ENCODE data around the gene TRIM9.

The TRIM9 gene

GRCh38 chr14:51093371-51094281, 1.3 kb downstream of the TRIM9 start:
- DNase-seq, result peak; percentile 94

- DNase-seq, result peak; percentile 47
Observed at GRCh38 chr14:51092965-51093364, 1.9 kb downstream of the TRIM9 start.

- DNase-seq, result no peak
Observed at GRCh38 chr14:51089278-51089677, 5.6 kb downstream of the TRIM9 start.

- peak; percentile 82 for DNase-seq
Observed at GRCh38 chr14:51087031-51087441, 7.9 kb downstream of the TRIM9 start.

GRCh38 chr14:51086044-51086443, 8.9 kb downstream of the TRIM9 start:
- DNase-seq, result no peak

- DNase-seq, result no peak
Observed at GRCh38 chr14:51084962-51085361, 9.9 kb downstream of the TRIM9 start.

- no peak for DNase-seq
Observed at GRCh38 chr14:51084507-51084906, 10.4 kb downstream of the TRIM9 start.

- no peak for DNase-seq
Observed at GRCh38 chr14:51082349-51082748, 12.6 kb downstream of the TRIM9 start.

- no peak for DNase-seq
Observed at GRCh38 chr14:51081712-51082111, 13.2 kb downstream of the TRIM9 start.

- no peak for DNase-seq
Observed at GRCh38 chr14:51081209-51081608, 13.7 kb downstream of the TRIM9 start.

- no peak for DNase-seq
Observed at GRCh38 chr14:51080645-51081044, 14.3 kb downstream of the TRIM9 start.

- DNase-seq, result peak; percentile 19
Observed at GRCh38 chr14:51079489-51079888, 15.4 kb downstream of the TRIM9 start.

- no peak for DNase-seq
Observed at GRCh38 chr14:51079085-51079484, 15.8 kb downstream of the TRIM9 start.

GRCh38 chr14:51074701-51075385, 20.1 kb downstream of the TRIM9 start:
- DNase-seq, result no peak

GRCh38 chr14:51073731-51074130, 21.2 kb downstream of the TRIM9 start:
- no peak for DNase-seq

- DNase-seq, result no peak
Observed at GRCh38 chr14:51072976-51073375, 21.9 kb downstream of the TRIM9 start.

GRCh38 chr14:51071857-51072256, 23.0 kb downstream of the TRIM9 start:
- no peak for DNase-seq

- DNase-seq, result no peak
Observed at GRCh38 chr14:51070726-51071125, 24.2 kb downstream of the TRIM9 start.

GRCh38 chr14:51069055-51069454, 25.9 kb downstream of the TRIM9 start:
- DNase-seq, result peak; percentile 16

GRCh38 chr14:51068268-51068667, 26.6 kb downstream of the TRIM9 start:
- DNase-seq, result no peak

GRCh38 chr14:51067295-51067694, 27.6 kb downstream of the TRIM9 start:
- no peak for DNase-seq

GRCh38 chr14:51066576-51066975, 28.3 kb downstream of the TRIM9 start:
- DNase-seq, result no peak

- DNase-seq, result no peak
Observed at GRCh38 chr14:51059032-51059431, 35.9 kb downstream of the TRIM9 start.

GRCh38 chr14:51058382-51058781, 36.5 kb downstream of the TRIM9 start:
- DNase-seq, result no peak
